Measurements from ENCODE around the gene ELMO1.
A peak's percentile ranks its signal among the peaks of the same experiment; 100 is the strongest.

Gene ELMO1

DNA sequence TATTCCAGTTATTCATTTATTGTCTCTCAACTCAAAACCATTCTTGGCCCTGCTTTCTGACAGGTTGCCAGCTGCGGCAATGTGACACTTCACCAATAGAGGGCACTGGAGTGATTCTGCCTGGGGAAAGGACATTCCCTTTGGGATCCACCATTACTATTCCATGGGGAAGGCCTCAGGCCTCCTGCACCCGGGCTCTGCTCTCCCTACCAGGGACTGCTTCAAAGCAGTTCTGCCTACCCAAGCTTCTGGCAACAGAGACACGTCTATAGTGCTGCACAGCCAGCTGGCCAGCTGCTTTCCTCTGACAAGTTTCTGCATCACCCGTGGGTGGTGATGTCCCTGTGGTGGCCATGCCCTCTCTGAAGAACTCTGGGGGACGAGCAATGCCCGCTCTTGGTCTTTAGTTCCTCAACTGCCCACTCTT lies 163.8 kb downstream of the ELMO1 start:
- peak; percentile 35 for TF ChIP-seq CTCF (conservative IDR thresholded peaks at IDR 0.05; ENCODE audit: low read depth)
- no peak overlapping the region for H3K27ac ChIP-seq
- DNase-seq (ENCODE audit: low spot score): no peak
- ChIA-PET POLR2A (ENCODE audit: low non-redundant PET) (no interaction called here), CTCF (interaction anchor here (0.5 to 0.7 kb wide), 3 partner anchors 9 to 267 kb away, joined by 3 to 5 read pairs (median 4); no protein-coding TSS in a partner anchor)

- CTCF ChIA-PET: interaction anchor here (0.7 kb wide), 1 partner anchor 15 kb away, joined by 4 read pairs; no protein-coding TSS in a partner anchor
- DNase-seq (ENCODE audit: low spot score): no peak
- POLR2A ChIA-PET (ENCODE audit: low non-redundant PET): no interaction called here
- no peak for TF ChIP-seq CTCF (conservative IDR thresholded peaks at IDR 0.05; ENCODE audit: low read depth)
- no peak overlapping the region for H3K27ac ChIP-seq
These were observed 164.4 kb downstream of the ELMO1 start for GRCh38 chr7:37284285-37284684.

DNA sequence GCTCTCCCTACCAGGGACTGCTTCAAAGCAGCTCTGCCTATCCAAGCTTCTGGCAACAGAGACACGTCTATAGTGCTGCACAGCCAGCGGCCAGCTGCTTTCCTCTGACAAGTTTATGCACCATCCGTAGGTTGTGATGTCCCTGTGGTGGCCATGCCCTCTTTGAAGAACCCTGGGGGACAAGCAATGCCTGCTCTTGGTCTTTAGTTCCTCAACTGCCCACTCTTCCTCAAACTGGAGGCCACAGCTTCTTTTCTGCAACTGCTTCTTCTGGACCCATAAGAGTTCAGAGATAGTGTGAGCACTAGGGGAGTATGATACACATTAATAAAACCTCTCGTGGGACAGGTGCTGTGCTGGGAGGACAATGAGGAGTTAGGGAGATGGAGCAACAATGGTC lies 164.9 kb downstream of the ELMO1 start:
- ChIA-PET CTCF (no interaction called here), POLR2A (ENCODE audit: low non-redundant PET) (no interaction called here)
- H3K27ac ChIP-seq: no peak overlapping the region
- DNase-seq (ENCODE audit: low spot score): no peak
- no peak for TF ChIP-seq CTCF (conservative IDR thresholded peaks at IDR 0.05; ENCODE audit: low read depth)

DNA sequence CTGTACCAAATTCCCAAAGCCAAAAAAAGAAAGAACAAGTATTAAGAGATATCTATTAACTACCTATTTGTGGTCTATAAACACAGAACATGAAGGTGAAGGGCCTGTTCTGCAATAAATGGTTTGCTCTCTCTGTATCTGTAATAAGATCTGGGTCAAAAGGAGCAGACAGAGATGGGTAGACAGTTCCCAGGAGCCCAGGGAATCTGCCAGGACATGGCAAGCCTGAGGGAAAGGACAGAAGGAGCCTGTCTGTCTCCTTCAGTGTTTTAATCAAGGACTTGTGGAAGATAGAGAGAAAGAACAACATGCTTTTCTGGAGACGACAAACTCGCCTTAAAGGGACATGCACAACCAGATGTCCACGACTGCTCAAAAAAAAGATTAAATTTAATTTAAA lies 165.7 kb downstream of the ELMO1 start:
- TF ChIP-seq CTCF (conservative IDR thresholded peaks at IDR 0.05; ENCODE audit: low read depth): no peak
- CTCF ChIA-PET: no interaction called here
- H3K27ac ChIP-seq: no peak overlapping the region
- POLR2A ChIA-PET (ENCODE audit: low non-redundant PET): no interaction called here
- DNase-seq (ENCODE audit: low spot score): no peak

- TF ChIP-seq CTCF (conservative IDR thresholded peaks at IDR 0.05; ENCODE audit: low read depth): no peak
- no peak for DNase-seq (ENCODE audit: low spot score)
- H3K27ac ChIP-seq: no peak overlapping the region
- ChIA-PET CTCF (no interaction called here), POLR2A (ENCODE audit: low non-redundant PET) (no interaction called here)
These were observed 166.6 kb downstream of the ELMO1 start for GRCh38 chr7:37282093-37282444.

DNA sequence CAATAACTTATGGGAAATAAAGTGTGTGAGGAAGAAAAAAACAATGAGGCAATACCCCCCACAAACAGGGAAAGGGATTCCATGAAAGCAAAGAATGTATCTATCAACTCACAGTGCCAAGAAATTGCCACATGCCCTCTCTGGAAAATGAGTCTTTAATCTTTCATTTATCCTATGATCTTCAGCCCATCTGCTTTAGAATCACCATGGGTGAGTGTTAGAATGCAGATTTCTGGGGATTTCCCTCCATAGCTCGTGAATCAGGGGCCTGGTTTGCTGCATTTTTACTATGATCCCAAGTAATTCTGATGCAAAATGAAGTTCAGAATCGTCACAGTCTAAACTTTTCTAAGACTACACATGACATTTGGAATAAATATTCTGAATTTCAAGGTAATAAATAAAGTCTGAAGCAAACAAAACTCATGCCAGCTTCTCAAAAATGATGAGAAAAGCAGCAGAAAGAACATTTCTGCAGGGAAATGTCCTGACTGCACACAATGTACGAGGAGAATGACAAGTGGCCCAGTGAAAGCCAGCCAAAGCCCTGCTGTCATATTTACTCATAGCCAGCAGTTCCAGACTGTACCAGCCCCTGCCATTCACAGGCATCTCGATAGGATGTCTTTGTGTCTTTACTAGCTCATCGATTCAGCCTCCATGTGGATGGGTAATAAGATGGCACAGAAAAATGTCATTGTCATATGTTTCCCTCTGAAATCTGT lies 167.1 kb downstream of the ELMO1 start:
- no peak for TF ChIP-seq CTCF (conservative IDR thresholded peaks at IDR 0.05; ENCODE audit: low read depth)
- ChIA-PET POLR2A (ENCODE audit: low non-redundant PET) (no interaction called here), CTCF (no interaction called here)
- H3K27ac ChIP-seq: no peak overlapping the region
- no peak for DNase-seq (ENCODE audit: low spot score)
